HUES6 (cell line): ENCODE results near the gene ZNF682.
"Not testable (repeated sequence)": the region's sequence is repeated elsewhere in the genome, so short reads cannot be mapped to it uniquely, and the experiment has no call there.

Experiments used
- H3K27ac ChIP-seq: 2 replicates; pipeline ENCODE4 v1.7.0; 2013; ENCODE audit warnings: low read depth, mild to moderate bottlenecking, low read length, inconsistent platforms
- H3K27me3 ChIP-seq: 2 replicates; pipeline ENCODE4 v1.6.1; 2013; ENCODE audit warnings: low read length; ENCODE audit not compliant: control insufficient read depth, insufficient read depth
- H3K36me3 ChIP-seq: 2 replicates; pipeline ENCODE4 v1.6.1; 2013; ENCODE audit warnings: low read length; ENCODE audit not compliant: control insufficient read depth, insufficient read depth
- H3K4me1 ChIP-seq: 2 replicates; pipeline ENCODE4 v1.6.1; 2013; ENCODE audit warnings: low read length; ENCODE audit not compliant: control insufficient read depth, insufficient read depth
- H3K4me3 ChIP-seq: 2 replicates; pipeline ENCODE4 v1.5.1; 2013; ENCODE audit warnings: low read depth, low read length
- H3K9ac ChIP-seq: one replicate; pipeline ENCODE4 v1.6.1; 2013; ENCODE audit warnings: mild to moderate bottlenecking, low read length
- H3K9me3 ChIP-seq: 2 replicates; pipeline ENCODE4 v1.6.1; 2013; ENCODE audit warnings: low read depth, low read length; ENCODE audit not compliant: control insufficient read depth, insufficient read depth

ZNF682 gene

GRCh38 chr19:20039203-20039723 lies at the start of gene ZNF682:
ZNF682 (minus strand) TSS chr19:20039505; CDS start chr19:20039345, 160 bp downstream.
- peaks cover 6% of the 10 kb centered on the region; the same call in 1 of the 2 replicates for H3K36me3 ChIP-seq
- no peaks in the 10 kb centered on the region for H3K4me1 ChIP-seq
- no peak within 1 kb of the TSS; the same call in 1 of the 2 replicates for H3K27ac ChIP-seq
- peak within 1 kb of the TSS; percentile 92 for H3K4me3 ChIP-seq
- H3K27me3 ChIP-seq, result no peaks in the 10 kb centered on the region
- H3K9ac ChIP-seq, result peak within 1 kb of the TSS; percentile 69
- H3K9me3 ChIP-seq, result peaks cover 25% of the 10 kb centered on the region; the same call in 1 of the 2 replicates

GRCh38 chr19:20082876-20083275 lies 43.6 kb upstream of the ZNF682 start:
- not testable (repeated sequence) for H3K27me3 ChIP-seq, H3K27ac ChIP-seq, H3K4me3 ChIP-seq, H3K9ac ChIP-seq, H3K36me3 ChIP-seq
- H3K4me1 ChIP-seq, result peaks cover 13% of the 10 kb centered on the region; the same call in 1 of the 2 replicates
- peaks cover 17% of the 10 kb centered on the region; the same call in 1 of the 2 replicates for H3K9me3 ChIP-seq

- peaks cover 13% of the 10 kb centered on the region; the same call in 1 of the 2 replicates for H3K9me3 ChIP-seq
- not testable (repeated sequence) for H3K36me3 ChIP-seq, H3K4me3 ChIP-seq, H3K9ac ChIP-seq, H3K27me3 ChIP-seq
- peaks cover 10% of the 10 kb centered on the region; the same call in 1 of the 2 replicates for H3K4me1 ChIP-seq
- peak overlapping the region; percentile 62; the same call in 1 of the 2 replicates for H3K27ac ChIP-seq
Measured at GRCh38 chr19:20082232-20082833, 43.0 kb upstream of the ZNF682 start.

- Histone ChIP-seq H3K36me3 (no peaks in the 10 kb centered on the region; the same call in 1 of the 2 replicates), H3K4me3 (peak overlapping the region; percentile 82; the same call in 1 of the 2 replicates), H3K27ac (no peak overlapping the region), H3K9me3 (peaks cover 22% of the 10 kb centered on the region; the same call in 1 of the 2 replicates), H3K4me1 (peaks cover 10% of the 10 kb centered on the region; the same call in 1 of the 2 replicates), H3K27me3 (no peaks in the 10 kb centered on the region), H3K9ac (no peak overlapping the region)
Measured at GRCh38 chr19:20080656-20081055, 41.4 kb upstream of the ZNF682 start.

GRCh38 chr19:20079476-20079875 lies 40.2 kb upstream of the ZNF682 start:
- Histone ChIP-seq H3K9ac (no peak overlapping the region), H3K27ac (no peak overlapping the region), H3K4me3 (peak overlapping the region; percentile 82; the same call in 1 of the 2 replicates), H3K4me1 (peaks cover 10% of the 10 kb centered on the region; the same call in 1 of the 2 replicates), H3K27me3 (no peaks in the 10 kb centered on the region), H3K36me3 (no peaks in the 10 kb centered on the region; the same call in 1 of the 2 replicates), H3K9me3 (peaks cover 23% of the 10 kb centered on the region; the same call in 1 of the 2 replicates)

- Histone ChIP-seq H3K36me3 (no peaks in the 10 kb centered on the region; the same call in 1 of the 2 replicates), H3K27ac (no peak overlapping the region), H3K9ac (peak overlapping the region; percentile 67), H3K9me3 (peaks cover 23% of the 10 kb centered on the region; the same call in 1 of the 2 replicates), H3K4me1 (peaks cover 10% of the 10 kb centered on the region; the same call in 1 of the 2 replicates), H3K27me3 (no peaks in the 10 kb centered on the region), H3K4me3 (peak overlapping the region; percentile 82)
Measured at GRCh38 chr19:20078581-20079031, 39.3 kb upstream of the ZNF682 start.

GRCh38 chr19:20077791-20078463 lies 38.6 kb upstream of the ZNF682 start, which contains the start of gene ZNF90:
ZNF90 (plus strand) TSS chr19:20078000; CDS start chr19:20078133, 133 bp downstream.
- peaks cover 17% of the 10 kb centered on the region; the same call in 1 of the 2 replicates for H3K9me3 ChIP-seq
- H3K27me3 ChIP-seq, result no peaks in the 10 kb centered on the region
- H3K4me1 ChIP-seq, result peaks cover 6% of the 10 kb centered on the region; the same call in 1 of the 2 replicates
- peak within 1 kb of the TSS; percentile 39; the same call in 1 of the 2 replicates for H3K27ac ChIP-seq
- H3K4me3 ChIP-seq, result peak within 1 kb of the TSS; percentile 82
- peak within 1 kb of the TSS; percentile 67 for H3K9ac ChIP-seq
- H3K36me3 ChIP-seq, result no peaks in the 10 kb centered on the region; the same call in 1 of the 2 replicates

GRCh38 chr19:20072936-20073335 lies 33.6 kb upstream of the ZNF682 start:
- peaks cover 17% of the 10 kb centered on the region; the same call in 1 of the 2 replicates for H3K9me3 ChIP-seq
- no peaks in the 10 kb centered on the region for H3K36me3 ChIP-seq
- H3K27ac ChIP-seq, result no peak overlapping the region
- H3K4me1 ChIP-seq, result peaks cover 7% of the 10 kb centered on the region; the same call in 1 of the 2 replicates
- no peak overlapping the region for H3K9ac ChIP-seq
- no peak overlapping the region for H3K4me3 ChIP-seq
- H3K27me3 ChIP-seq, result no peaks in the 10 kb centered on the region

- Histone ChIP-seq H3K9me3 (peaks cover 13% of the 10 kb centered on the region; the same call in 1 of the 2 replicates), H3K36me3 (no peaks in the 10 kb centered on the region), H3K27me3 (no peaks in the 10 kb centered on the region), H3K9ac (no peak overlapping the region), H3K27ac (no peak overlapping the region), H3K4me3 (no peak overlapping the region), H3K4me1 (peaks cover 16% of the 10 kb centered on the region; the same call in 1 of the 2 replicates)
Measured at GRCh38 chr19:20070691-20071090, 31.4 kb upstream of the ZNF682 start.

GRCh38 chr19:20068559-20068958 lies 29.3 kb upstream of the ZNF682 start:
- Histone ChIP-seq H3K27ac (peak overlapping the region; percentile 62; the same call in 1 of the 2 replicates), H3K9me3 (peaks cover 20% of the 10 kb centered on the region), H3K4me1 (peaks cover 16% of the 10 kb centered on the region; the same call in 1 of the 2 replicates), H3K4me3 (peak overlapping the region; percentile 27; the same call in 1 of the 2 replicates)
- H3K27me3 ChIP-seq, H3K9ac ChIP-seq, H3K36me3 ChIP-seq: not testable (repeated sequence)
